ENCODE measurements around the gene VPS13C.

DNA sequence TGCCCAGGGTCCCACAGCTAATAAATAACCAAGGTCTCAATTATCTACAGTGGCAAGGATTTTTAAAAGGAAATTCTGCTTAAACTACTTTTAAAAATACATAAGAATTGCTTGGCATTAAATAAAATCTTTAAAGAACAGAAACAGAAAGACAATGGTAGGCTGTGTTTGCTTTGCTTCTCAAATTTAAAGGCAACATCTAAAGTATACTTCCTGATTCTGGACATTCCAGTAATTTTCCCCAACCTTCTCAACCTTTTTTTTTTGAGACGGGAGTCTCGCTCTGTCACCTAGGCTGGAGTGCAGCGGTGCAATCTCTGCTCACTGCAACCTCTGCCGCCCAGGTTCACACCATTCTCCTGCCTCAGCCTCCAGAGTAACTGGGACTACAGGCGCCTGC lies 5.3 kb downstream of the VPS13C start:
- TF ChIP-seq, protein P1, sequence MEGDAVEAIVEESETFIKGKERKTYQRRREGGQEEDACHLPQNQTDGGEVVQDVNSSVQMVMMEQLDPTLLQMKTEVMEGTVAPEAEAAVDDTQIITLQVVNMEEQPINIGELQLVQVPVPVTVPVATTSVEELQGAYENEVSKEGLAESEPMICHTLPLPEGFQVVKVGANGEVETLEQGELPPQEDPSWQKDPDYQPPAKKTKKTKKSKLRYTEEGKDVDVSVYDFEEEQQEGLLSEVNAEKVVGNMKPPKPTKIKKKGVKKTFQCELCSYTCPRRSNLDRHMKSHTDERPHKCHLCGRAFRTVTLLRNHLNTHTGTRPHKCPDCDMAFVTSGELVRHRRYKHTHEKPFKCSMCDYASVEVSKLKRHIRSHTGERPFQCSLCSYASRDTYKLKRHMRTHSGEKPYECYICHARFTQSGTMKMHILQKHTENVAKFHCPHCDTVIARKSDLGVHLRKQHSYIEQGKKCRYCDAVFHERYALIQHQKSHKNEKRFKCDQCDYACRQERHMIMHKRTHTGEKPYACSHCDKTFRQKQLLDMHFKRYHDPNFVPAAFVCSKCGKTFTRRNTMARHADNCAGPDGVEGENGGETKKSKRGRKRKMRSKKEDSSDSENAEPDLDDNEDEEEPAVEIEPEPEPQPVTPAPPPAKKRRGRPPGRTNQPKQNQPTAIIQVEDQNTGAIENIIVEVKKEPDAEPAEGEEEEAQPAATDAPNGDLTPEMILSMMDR (IDR thresholded peaks at IDR 0.05), result no peak
- TF ChIP-seq TCF7 (CRISPR knock-in tag; IDR thresholded peaks at IDR 0.05; ENCODE audit: low read depth), result no peak
- TF ChIP-seq FOXJ3 (CRISPR knock-in tag; IDR thresholded peaks at IDR 0.05; ENCODE audit: borderline replicate concordance), result no peak
- no peak for TF ChIP-seq TEAD4 (CRISPR knock-in tag; IDR thresholded peaks at IDR 0.05)
- TF ChIP-seq, protein P2, sequence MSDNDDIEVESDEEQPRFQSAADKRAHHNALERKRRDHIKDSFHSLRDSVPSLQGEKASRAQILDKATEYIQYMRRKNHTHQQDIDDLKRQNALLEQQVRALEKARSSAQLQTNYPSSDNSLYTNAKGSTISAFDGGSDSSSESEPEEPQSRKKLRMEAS (CRISPR knock-in tag; IDR thresholded peaks at IDR 0.05), result no peak

Measured in WTC11 (cell line).